Occipital lobe (tissue), 2 donors: ENCODE measurements around the gene SCN8A. TPM values are rescaled to one million over a fixed set of nuclear protein-coding genes. Genes with fewer than 3 reads are reported as not detected.
"Not testable (repeated sequence)": the region's sequence is repeated elsewhere in the genome, so short reads cannot be mapped to it uniquely, and the experiment has no call there.

Experiments used
- DNase-seq: peaks from one replicate; lab custom pipeline; 2025; lab: John Stamatoyannopoulos, UW
- total RNA-seq: library from RNA; depleted of rRNA; stranded (reverse); fragments of >200 nt; gene quantifications from one replicate; pipeline ENCODE4 v1.2.3, GENCODE V29; 2014

The SCN8A gene
- total RNA-seq, 1 donor from 2014 or later, result 51.2 TPM

DNA sequence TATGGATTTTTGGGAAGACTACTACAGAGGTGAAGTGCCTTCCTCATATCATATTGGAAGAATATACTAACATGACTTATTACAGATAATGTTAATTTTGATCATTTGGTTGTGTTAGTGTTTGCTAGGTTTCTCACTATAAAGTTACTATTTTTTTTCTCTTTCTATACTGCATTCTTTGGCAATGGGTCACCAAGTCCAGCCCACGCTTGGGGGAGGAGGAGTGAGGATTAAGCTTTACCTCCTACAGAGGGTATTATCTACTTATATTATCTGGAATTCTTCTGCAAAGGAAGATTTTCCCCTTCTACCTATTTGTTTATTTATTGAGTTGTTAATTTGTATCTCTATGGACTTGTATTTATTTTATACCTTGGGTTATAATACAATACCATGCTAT lies 31.5 kb downstream of the SCN8A start:
- no peak for DNase-seq

DNA sequence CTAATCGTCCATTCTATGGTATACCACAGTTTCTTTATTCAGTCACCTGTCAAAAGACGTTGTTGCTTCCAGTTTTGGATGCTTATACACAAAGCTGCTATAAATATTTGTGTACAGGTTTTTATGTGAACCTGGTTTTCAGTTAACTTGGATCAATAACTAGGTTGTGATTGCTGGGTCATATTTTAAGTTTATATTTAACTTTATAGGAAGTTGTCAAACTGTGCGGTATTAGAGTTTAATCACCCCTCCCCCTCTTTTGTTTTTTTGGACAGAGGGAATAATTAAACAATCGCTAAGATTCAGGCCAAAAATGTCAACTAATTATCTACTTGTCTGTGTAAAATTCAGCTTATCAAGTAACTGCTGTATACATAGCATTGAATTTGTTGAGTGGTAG lies 34.3 kb downstream of the SCN8A start:
- DNase-seq, result no peak

DNA sequence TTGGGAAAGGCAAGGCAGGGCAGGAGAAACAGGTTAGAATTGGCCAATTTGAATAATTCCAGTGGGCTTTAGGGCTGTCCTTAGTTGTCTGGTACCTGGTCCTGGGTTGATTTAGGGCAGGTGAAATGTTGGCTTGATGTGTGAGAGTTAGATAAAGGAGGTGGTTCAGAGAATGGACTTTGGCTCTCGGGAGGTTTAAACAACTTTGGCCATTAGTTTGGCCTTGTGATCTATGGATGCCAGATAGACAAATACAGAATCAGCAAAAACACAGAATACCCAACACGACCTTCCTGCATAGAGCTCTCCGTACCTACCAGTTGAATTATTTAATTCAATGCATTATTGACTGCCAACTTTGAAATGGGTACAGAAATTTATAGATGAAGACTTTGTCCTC lies 35.1 kb downstream of the SCN8A start:
- DNase-seq, result no peak

DNA sequence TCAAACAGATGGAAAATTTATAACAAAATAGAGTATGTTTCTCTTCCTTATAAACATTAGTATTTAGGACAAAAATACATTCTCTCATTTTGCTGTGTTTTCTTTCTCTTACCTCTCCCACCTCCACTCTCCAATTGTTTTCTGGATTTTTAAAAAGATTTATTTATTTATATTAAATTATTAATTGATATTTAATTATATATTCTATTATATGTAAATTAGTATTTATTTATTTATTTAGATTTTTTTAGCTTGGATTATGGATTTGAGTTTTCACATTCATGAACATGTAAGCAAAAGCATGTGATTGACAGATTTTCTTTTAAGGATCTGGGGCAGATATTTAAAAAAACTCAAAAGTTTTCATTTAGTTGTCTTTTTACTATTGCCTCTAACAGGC lies 35.6 kb downstream of the SCN8A start:
- DNase-seq, result no peak

DNA sequence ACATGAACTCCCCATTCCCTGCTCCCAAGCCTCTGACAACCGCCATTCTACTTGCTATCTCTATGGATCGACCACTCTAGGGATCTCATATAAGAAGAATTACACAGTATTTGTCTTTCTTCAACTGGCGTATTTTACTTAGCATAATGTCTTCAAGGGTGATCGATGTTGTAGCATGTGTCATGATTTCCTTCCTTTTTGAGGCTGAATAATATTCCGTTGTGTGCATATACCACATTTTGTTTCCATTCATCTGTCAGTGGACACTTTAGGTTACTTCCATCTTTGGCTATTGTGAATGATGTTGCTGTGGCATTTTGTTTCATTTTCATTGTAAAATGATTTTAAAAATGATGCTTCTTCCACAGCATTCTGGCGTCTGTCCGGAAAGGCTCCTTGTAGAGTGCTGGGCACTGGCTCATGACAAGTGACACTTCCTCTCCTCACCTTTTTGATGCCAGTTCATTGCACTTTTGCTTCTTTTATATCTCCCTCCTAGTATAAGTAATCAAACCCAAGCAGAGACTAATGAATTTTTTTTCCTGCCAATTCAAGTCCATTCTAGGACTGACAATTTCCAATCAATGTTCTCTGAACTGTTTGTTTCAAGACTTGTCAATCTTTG lies 39.3 kb downstream of the SCN8A start:
- DNase-seq, result no peak

DNA sequence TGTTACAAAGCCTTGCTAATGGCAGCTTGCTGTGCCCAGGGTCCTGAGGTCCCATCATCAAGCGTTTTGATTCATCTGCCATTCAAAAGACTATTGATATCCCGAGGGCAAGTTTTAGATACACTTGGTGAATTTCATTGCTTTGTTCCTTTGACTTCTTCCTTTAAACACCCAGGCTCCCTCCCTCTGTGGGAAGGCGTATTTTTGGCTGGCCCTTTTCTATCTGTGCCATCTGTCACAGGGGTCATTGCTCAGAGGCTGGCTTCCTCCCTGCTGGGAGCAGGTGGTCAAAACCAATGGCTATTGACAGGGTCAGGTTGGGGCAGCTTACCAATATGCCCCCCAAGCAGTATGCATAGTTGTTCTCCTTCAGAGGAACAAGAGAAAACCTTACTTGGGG lies 40.0 kb downstream of the SCN8A start:
- DNase-seq, result no peak

DNA sequence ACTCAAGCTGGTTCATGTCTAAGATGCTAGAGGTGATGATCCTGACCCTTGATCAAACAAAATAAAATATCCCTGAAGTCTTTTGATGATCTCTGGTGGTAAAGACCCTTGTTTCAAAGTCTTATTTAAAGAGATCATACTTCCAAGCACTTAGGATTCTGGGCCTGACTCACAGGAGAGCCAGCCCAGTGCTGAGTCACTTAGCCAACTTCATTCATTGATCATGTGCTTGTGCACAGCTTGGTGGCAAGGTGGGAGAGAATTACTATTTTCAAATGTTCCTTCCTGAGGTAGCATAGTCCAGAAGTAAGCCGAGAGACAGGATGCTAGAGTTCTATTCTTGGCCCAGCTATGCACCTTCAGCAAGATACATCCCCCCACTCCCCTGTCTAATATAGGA lies 40.6 kb downstream of the SCN8A start:
- DNase-seq, result no peak

DNA sequence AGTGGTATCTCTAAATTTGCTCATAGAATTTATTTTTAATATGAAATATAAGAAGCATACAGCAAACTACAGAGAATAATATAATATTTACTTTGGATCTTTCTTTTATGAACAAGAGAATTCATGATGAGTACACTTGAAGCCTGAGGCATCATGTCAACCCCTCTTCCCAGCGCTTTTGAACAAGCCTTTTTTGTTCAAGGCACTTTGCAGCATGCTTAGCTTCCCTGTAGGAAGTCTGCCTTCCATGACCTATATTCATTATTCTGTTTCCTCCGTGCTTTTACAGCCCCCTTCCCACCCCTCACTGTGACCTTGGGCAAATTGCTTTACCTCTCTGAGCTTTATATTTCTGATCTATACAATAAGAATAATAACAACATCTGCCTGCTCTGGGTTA lies 41.6 kb downstream of the SCN8A start:
- no peak for DNase-seq

DNA sequence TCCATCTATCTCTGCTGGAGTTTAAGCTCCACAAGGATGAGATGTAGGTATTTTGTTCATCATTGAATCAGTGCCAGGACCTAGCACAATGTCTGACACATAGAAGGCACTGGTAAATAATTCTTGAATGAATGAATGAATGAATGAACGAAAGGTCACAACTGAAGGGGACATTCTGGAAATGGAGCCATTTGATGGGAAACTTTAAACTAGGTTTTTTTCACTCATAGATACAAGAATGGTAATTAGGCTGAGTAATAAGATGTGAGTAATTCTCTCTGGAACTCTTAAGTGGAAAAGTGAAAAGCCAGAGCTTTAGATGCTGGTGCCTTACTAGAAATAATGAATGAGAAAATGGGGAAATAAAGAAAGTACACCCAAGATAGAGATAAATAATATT lies 44.3 kb downstream of the SCN8A start:
- no peak for DNase-seq

DNA sequence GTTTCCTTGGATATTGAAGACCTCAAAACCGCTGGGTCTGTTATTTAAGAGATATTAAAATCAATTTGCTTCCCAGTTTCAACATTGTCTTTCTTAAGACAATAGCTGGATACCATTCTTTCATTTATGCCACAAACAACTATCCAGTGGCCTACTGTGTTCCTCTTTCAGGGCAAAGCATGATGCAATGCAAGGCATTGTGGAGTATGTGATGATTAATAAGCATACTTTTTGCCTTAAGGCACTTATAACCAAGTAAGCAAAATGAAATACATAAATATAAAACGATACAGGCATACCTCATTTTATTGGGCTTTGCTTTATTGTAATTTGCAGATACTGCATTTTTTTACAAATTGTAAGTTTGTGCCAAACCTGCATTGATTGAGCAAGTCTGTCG lies 45.5 kb downstream of the SCN8A start:
- DNase-seq, result no peak

DNA sequence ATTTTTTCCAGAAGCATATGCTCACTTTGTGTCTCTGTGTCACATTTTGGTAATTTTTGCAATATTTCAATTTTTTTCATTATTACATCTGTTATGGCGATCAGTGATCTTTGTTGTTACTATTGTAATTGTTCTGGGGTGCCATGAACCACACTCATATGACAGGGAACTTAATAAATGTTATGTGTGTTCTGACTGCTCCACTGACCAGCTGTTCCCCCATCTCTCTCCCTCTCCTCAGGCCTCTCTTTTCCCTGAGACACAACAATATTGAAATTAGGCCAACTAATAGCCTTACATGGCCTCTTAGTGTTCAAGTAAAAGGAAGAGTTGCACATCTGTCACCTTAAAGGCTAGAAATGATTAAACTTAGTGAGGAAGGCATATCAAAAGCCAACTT lies 46.0 kb downstream of the SCN8A start:
- DNase-seq, result no peak

DNA sequence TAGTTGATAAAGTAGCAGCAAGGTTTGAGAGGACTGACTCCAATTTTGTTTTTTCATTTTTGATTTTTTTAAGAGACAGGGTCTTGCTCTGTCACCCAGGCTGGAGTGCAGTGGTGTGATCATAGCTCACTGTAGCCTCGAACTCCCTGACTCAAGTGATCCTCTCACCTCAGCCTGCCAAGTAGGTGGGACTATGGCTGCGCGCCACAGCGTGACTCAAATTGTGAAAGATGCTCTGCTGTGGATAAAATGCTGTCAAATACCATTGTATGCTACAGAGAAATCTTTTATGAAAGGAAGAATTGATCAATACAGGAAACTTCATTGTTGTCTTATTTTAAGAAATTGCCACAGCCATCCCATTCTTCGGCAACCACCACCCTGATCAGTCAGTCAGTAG lies 48.3 kb downstream of the SCN8A start:
- no peak for DNase-seq

DNA sequence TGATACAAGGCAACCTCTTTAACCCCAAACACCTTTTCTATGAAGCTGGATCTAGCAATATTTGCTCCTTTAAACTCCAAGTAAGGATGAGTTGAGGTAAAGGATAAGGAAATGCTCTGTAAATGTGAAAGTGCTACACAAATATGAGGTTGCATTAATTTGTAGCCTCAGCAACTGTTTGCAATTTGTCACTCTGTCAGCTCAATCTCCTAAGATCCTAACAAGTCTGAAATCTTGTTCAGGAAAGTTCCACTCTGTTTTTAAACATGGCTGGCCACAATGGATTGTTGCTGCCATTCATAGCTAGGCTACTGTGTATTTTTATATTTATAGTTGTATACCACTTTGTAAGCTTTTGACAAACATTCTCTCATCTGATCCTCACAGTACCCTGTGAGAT lies 51.3 kb downstream of the SCN8A start:
- no peak for DNase-seq

DNA sequence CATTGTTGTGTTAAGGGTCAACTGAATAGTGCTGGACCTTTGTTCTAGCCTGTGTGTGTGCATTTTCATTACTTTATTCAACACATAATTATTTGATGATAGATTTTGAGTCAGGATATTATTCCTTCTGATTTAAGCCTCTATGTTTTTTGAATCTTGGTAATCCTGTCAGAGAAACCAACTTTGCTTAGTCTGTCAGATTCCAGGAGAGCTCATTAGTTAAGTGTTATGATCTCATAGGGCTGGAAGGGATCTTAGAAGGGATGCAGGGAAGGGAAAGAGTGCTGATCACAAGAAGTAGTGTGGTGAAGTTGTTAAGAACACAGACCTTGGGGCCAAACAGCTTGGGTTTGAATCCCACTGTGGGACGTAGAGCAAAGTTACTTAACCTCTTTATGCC lies 52.9 kb downstream of the SCN8A start:
- DNase-seq, result no peak

DNA sequence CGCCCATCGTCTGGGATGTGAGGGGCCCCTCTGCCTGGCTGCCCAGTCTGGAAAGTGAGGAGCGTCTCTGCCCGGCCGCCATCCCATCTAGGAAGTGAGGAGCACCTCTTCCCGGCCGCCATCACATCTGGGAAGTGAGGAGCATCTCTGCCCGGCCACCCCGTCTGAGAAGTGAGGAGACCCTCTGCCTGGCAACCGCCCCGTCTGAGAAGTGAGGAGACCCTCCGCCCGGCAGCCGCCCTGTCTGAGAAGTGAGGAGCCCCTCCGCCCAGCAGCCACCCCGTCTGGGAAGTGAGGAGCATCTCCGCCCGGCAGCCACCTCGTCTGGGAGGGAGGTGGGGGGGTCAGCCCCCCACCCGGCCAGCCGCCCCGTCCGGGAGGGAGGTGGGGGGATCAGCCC lies 53.7 kb downstream of the SCN8A start:
- not testable (repeated sequence) for DNase-seq

DNA sequence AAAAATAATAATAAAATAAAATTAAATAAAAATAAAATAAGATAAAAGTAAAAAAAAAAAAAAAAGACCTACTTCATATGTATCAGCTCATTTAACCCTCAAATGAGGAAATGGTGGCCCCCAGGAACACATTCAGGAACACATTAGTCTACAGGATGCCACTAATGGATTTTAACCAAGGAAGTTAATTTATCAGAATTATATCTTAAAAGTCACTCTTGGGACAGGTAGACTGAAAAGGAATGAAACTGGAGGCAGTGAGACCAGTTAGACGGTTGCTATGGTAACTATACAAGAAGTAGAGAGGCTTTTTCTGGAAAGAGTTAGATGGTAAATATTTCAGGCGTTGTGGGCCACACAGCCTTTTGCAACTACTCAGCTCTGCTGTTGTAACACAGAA lies 54.9 kb downstream of the SCN8A start:
- DNase-seq, result no peak

DNA sequence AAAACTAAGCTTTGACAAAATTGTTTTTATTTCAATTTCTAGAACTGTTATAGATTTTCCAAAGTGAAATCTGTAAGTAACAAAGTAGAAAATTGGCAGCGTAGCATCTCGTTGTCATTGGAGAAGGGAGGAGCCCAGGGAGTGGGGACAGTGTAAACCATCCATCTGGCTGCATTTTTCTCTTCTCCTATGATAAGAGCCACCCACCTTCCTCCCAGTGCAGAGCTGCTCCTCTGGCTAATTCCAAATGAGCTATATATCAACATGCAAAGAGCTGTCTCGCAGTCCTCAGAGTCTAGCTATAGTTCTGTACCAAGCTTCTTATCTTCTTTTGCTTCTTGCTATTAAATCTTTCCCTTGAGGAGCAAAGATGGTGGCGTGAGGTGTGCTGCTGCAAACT lies 56.6 kb downstream of the SCN8A start:
- no peak for DNase-seq

DNA sequence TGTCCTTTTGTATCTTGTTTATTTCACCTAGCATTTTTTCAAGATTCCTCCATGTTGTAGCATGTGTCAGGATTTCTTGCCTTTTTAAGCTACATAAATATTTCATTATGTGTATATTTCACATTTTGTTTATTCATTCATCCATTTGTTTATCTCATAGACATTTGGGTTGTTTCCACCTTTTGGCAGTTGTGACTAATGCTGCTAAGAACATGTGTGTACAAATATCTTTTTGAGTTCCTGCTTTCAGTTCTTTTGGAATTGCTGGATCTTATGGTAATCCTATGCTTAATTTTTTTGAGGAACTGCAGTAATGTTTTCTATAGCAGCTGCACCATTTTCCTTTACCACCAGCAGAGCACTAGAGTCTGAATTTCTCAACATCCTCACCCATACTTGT lies 62.4 kb downstream of the SCN8A start:
- DNase-seq, result no peak

DNA sequence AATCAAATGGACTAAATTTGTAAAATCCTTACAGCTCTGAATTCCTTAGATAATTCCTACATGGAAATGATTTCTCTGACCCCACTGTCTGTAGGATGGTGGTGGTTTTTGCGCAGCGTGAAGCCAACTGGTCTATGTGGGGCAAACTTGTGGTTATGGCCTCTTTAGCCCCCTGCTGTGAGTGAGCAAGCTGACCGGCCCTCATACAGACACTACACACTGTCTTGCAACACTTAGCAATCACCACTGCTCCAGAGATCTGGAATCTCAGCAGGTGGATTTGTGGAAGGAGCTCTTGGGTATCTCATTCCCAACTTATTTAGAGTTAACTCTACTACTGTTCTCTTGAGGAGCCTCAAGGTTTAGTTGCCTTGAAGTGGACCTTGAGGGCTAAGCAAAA lies 70.2 kb downstream of the SCN8A start:
- DNase-seq, result no peak

DNA sequence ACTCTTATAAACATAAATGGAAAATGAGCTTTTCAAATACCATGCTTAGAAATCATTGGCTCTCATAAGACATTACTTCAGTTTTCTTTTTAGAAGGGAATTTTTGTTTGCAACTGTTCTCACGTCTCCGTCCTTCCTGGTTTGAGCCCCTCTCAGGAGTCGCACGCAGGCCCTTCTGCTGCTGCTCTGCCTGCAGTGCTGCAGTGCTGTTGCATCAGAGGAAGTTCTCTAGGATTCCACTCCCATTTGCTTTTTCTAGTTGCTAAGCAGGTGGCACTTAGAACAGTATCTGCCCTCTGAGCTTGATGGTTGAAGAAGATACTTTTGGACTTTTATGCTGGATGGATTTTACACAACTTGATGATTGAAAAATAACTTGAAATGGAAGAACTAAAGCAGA lies 70.8 kb downstream of the SCN8A start:
- no peak for DNase-seq

DNA sequence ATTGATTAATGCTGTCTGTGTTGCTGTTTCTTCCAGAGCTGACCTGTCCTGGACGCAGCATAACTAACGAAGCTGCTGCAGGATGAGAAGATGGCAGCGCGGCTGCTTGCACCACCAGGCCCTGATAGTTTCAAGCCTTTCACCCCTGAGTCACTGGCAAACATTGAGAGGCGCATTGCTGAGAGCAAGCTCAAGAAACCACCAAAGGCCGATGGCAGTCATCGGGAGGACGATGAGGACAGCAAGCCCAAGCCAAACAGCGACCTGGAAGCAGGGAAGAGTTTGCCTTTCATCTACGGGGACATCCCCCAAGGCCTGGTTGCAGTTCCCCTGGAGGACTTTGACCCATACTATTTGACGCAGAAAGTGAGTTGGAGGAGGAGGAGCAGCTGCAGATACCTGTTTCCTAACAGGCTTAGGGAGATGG lies 71.7 kb downstream of the SCN8A start:
- DNase-seq, result no peak

DNA sequence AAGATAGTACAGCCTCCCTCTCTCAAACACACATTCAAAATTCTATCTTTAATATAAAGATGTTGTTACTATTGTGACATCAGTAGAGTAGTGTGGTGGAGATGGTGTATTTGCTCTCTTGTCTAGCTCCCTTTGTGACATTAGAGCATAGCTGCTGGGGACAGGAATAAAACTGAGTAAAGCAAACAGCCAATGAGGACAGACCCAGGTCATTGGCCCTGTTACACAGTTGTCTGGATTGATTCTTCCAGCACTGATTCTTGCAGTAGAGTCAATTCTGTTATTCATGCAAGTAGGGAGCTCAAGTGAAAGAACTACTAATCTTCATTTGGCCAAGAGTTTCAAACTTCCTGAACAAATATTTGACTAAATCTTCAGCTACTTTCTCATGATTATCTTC lies 72.4 kb downstream of the SCN8A start:
- no peak for DNase-seq

DNA sequence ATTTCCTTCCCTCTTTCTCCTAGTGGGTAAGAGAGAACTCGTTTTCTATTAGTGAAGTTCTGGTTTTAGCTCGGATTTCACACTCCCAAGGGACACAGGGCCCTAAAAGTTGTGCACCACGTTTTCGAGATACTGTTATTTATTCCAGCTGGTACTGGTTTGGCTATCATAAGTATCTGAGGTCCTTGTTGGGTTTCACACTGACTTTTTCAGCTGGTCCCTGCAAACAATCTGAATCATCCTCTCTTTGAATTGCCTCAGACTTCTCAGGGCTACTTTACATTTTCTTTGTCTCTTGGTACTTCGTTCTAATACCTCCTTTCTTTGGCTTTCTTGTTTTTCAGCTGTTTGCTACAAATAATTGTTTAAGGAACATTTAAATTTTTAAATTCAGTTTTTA lies 75.7 kb downstream of the SCN8A start:
- no peak for DNase-seq

DNA sequence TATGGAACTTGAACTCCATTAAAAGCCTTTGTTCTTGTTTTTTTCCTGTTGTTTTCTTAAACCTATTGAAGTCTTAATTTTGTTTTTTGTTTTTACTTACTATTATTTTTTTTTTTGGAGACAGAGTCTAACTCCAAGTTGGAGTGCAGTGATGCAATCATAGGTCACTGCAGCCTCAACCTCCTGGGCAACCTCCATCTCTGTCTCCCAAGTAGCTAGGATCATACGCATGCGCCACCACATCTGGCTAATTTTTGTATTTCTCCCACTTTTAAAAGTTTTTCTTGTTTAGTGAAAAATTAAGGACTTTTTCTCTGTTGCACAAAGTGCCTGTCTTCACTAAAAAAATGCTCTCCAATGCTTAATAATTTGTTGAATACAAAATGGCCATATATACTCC lies 76.2 kb downstream of the SCN8A start:
- DNase-seq, result no peak
